DOHH2 (cell line): ENCODE data around the gene CCDC116.

Experiments used
- H3F3A ChIP-seq: fragments of 200-600 bp; sonication (generic), shearing (Covaris generic); 2 replicates; pipeline ENCODE4 v1.6.0; 2016; ENCODE audit warnings: antibody characterized with exemption, mild to moderate bottlenecking; ENCODE audit not compliant: control insufficient read depth, insufficient read depth
- H3K27ac ChIP-seq: fragments of 200-600 bp; sonication (generic); 2 replicates; pipeline ENCODE4 v1.5.1; 2014; ENCODE audit warnings: low read depth, mild to moderate bottlenecking, low read length, moderate library complexity
- H3K27me3 ChIP-seq: fragments of 200-600 bp; sonication (generic); 2 replicates; pipeline ENCODE4 v1.6.1; 2014; ENCODE audit warnings: mild to moderate bottlenecking, low read length, mixed read lengths; ENCODE audit not compliant: control insufficient read depth
- H3K36me3 ChIP-seq: fragments of 200-600 bp; sonication (generic); 2 replicates; pipeline ENCODE4 v1.6.1; 2014; ENCODE audit warnings: mild to moderate bottlenecking, low read length, moderate library complexity, mixed read lengths; ENCODE audit not compliant: control insufficient read depth
- H3K4me1 ChIP-seq: fragments of 200-600 bp; sonication (generic); 2 replicates; pipeline ENCODE4 v1.6.1; 2014; ENCODE audit warnings: mild to moderate bottlenecking, low read length, mixed read lengths; ENCODE audit not compliant: control insufficient read depth
- H3K4me2 ChIP-seq: fragments of 200-600 bp; sonication (generic); 2 replicates; pipeline ENCODE4 v1.6.0; 2014; ENCODE audit warnings: mild to moderate bottlenecking, low read length, moderate library complexity
- H3K4me3 ChIP-seq: fragments of 200-600 bp; sonication (generic); 2 replicates; pipeline ENCODE4 v1.5.1; 2014; ENCODE audit warnings: mild to moderate bottlenecking, low read length, mixed read lengths
- H3K79me2 ChIP-seq: fragments of 200-600 bp; sonication (generic); 2 replicates; pipeline ENCODE4 v1.6.1; 2014; ENCODE audit warnings: mild to moderate bottlenecking, low read length, mixed read lengths; ENCODE audit not compliant: control insufficient read depth
- H3K9me2 ChIP-seq: fragments of 200-600 bp; sonication (generic); replicated peaks from 2 replicates; pipeline ENCODE4 v1.6.1; 2014; ENCODE audit warnings: mild to moderate bottlenecking, low read length, mixed read lengths; ENCODE audit not compliant: control insufficient read depth
- H3K9me3 ChIP-seq: fragments of 200-600 bp; sonication (generic); 2 replicates; pipeline ENCODE4 v1.6.1; 2014; ENCODE audit warnings: antibody characterized with exemption, low read length, mixed read lengths; ENCODE audit not compliant: control insufficient read depth, insufficient read depth
- H4K20me1 ChIP-seq: fragments of 200-600 bp; sonication (generic); 2 replicates; pipeline ENCODE4 v1.6.0; 2014; ENCODE audit warnings: low read depth, mild to moderate bottlenecking, antibody characterized with exemption, low read length, moderate library complexity; ENCODE audit not compliant: control insufficient read depth, insufficient read depth
- EZH2phosphoT487 ChIP-seq: fragments of 200-600 bp; sonication (generic); IDR thresholded peaks from 2 replicates; pipeline ENCODE4 v1.6.1; 2017; ENCODE audit warnings: borderline replicate concordance, mild to moderate bottlenecking, antibody characterized with exemption, low read length, moderate library complexity, mixed read lengths
- TF ChIP-seq, protein P1 (sequence below): fragments of 200-600 bp; sonication (generic); IDR thresholded peaks from one replicate; pipeline ENCODE4 v1.5.1; 2014; ENCODE audit warnings: antibody characterized with exemption, mild to moderate bottlenecking, low read depth, low read length; ENCODE audit not compliant: poor library complexity, severe bottlenecking

Gene CCDC116

DNA sequence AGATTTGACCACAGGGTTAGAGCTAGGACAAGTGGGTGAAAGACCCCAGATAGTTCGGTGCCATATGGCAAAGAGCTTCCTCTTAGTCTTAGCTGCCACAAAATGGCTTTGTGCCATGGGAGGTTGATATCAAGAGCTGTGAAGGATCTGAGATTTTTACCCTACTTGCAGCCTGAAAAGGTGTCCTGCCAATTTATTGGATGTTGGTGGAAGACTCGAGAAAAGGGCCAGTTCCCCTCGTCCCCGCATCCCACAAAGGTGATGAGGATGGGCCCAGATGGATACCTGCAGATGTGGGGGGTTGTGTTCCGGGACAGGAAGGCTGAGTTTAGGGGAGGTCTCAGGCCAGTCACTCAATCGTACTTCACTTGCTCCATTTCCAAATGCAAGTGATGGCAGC lies 30.0 kb upstream of the CCDC116 start:
- no peaks in the 10 kb centered on the region for H3K9me3 ChIP-seq
- H3F3A ChIP-seq = peaks cover under 1% of the 10 kb centered on the region; the same call in 1 of the 2 replicates
- H3K4me2 ChIP-seq = no peak overlapping the region
- no peaks in the 10 kb centered on the region for H3K9me2 ChIP-seq
- no peaks in the 10 kb centered on the region; the same call in 1 of the 2 replicates for H3K4me1 ChIP-seq
- H3K4me3 ChIP-seq = no peak overlapping the region
- H3K27ac ChIP-seq = no peak overlapping the region
- peaks cover 31% of the 10 kb centered on the region for H3K36me3 ChIP-seq
- no peak for TF ChIP-seq EZH2phosphoT487
- TF ChIP-seq, protein P1, sequence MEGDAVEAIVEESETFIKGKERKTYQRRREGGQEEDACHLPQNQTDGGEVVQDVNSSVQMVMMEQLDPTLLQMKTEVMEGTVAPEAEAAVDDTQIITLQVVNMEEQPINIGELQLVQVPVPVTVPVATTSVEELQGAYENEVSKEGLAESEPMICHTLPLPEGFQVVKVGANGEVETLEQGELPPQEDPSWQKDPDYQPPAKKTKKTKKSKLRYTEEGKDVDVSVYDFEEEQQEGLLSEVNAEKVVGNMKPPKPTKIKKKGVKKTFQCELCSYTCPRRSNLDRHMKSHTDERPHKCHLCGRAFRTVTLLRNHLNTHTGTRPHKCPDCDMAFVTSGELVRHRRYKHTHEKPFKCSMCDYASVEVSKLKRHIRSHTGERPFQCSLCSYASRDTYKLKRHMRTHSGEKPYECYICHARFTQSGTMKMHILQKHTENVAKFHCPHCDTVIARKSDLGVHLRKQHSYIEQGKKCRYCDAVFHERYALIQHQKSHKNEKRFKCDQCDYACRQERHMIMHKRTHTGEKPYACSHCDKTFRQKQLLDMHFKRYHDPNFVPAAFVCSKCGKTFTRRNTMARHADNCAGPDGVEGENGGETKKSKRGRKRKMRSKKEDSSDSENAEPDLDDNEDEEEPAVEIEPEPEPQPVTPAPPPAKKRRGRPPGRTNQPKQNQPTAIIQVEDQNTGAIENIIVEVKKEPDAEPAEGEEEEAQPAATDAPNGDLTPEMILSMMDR = no peak
- H3K27me3 ChIP-seq = no peaks in the 10 kb centered on the region
- H4K20me1 ChIP-seq = peaks cover 26% of the 10 kb centered on the region
- H3K79me2 ChIP-seq = peaks cover 98% of the 10 kb centered on the region

DNA sequence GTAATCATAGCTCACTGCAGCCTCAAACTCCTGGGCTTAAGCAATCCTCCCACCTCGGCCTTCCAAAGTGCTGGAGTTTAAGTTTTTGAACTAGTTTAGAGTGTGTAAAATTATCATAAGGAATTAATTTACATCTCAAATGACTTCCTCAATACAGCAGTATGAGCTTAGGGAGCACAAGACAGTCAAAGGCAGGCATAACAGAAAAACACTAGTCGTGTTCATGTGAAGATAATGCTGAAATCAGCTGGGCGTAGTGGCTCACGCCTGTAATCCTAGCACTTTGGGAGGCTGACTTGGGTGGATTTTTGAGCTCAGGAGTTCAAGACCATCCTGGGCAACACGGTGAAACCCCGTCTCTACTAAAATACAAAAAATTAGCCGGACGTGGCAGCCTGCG lies 28.6 kb upstream of the CCDC116 start:
- peaks cover 97% of the 10 kb centered on the region for H3K79me2 ChIP-seq
- TF ChIP-seq, protein P1 = no peak
- no peak for TF ChIP-seq EZH2phosphoT487
- no peak overlapping the region for H3K4me3 ChIP-seq

DNA sequence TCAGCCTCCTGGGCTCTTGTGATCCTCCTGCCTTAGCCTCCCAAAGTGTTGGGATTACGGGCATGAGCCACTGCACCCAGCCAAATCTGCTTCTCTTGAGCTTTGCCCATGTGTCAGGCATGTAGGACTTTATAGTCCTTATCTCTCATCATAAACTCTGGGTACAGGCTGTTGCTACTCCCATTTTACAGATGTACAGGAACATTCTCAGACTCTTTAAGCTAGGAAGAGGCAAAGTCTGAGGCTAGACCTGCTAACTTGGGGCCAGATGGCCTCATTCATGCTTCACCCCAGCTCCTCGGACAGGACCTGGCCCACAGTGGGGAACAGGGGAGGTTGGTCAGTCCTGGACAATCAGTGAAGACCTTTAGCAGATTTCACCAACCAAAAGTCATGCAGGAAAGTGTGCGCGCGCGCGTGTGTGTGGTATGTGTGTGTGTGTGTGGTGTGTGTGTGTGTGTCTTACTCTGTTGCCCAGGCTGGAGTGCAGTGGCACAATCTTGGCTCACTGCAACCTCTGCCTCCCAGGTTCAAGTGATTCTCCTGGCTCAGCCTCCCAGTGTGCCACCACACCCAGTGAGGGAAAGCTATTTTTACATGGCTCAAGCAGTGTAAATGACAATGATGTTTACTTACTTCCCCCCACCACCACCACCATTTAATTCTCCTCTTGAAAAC lies 26.5 kb upstream of the CCDC116 start:
- Histone ChIP-seq H3K4me2 (no peak overlapping the region), H3K9me2 (no peaks in the 10 kb centered on the region), H3K27me3 (no peaks in the 10 kb centered on the region), H3F3A (peaks cover 3% of the 10 kb centered on the region; the same call in 1 of the 2 replicates), H3K4me1 (no peaks in the 10 kb centered on the region; the same call in 1 of the 2 replicates), H3K79me2 (peaks cover 96% of the 10 kb centered on the region), H4K20me1 (peaks cover 25% of the 10 kb centered on the region), H3K36me3 (peaks cover 37% of the 10 kb centered on the region), H3K27ac (no peak overlapping the region), H3K4me3 (no peak overlapping the region), H3K9me3 (no peaks in the 10 kb centered on the region)
- TF ChIP-seq, protein P1 = no peak
- TF ChIP-seq EZH2phosphoT487 = no peak

More for the DNA sequence above, 28.6 kb upstream of the CCDC116 start:
- H3K27ac ChIP-seq = no peak overlapping the region
- H3K4me2 ChIP-seq = no peak overlapping the region
- no peaks in the 10 kb centered on the region; the same call in 1 of the 2 replicates for H3K4me1 ChIP-seq
- peaks cover 24% of the 10 kb centered on the region for H3K36me3 ChIP-seq
- H3K27me3 ChIP-seq = no peaks in the 10 kb centered on the region
- no peaks in the 10 kb centered on the region for H3K9me2 ChIP-seq
- peaks cover 29% of the 10 kb centered on the region for H4K20me1 ChIP-seq
- H3F3A ChIP-seq = peaks cover 3% of the 10 kb centered on the region; the same call in 1 of the 2 replicates
- H3K9me3 ChIP-seq = no peaks in the 10 kb centered on the region
